HCT116 (cell line): ENCODE results near the gene CENPM. TPM values are rescaled to one million over a fixed set of nuclear protein-coding genes. Genes with fewer than 3 reads are reported as not detected.
A peak's percentile ranks its signal among the peaks of the same experiment; 100 is the strongest.

Experiments
- ATAC-seq: fragments of 200-7000 bp; cut with Tn5 transposase; 2 replicates; pipeline ENCODE4 v1.9.1; 2020; ENCODE audit warnings: mild to moderate bottlenecking, moderate library complexity
- BruUV-seq: library from RNA; stranded (reverse); fragments of 400-500 nt; replicated peaks from 2 replicates; lab custom pipeline; 2021; lab: Mats Ljungman, UMichigan
- CTCF ChIA-PET: fragments of 300-600 bp; sonication (Branson Sonifier 250); formaldehyde crosslinking; loops from one replicate; lab custom pipeline; 2021; ENCODE audit warnings: antibody characterized with exemption; lab: Charles Lee
- POLR2A ChIA-PET: fragments of 300-600, 350-600 bp; sonication (Branson Sonifier 250); formaldehyde crosslinking; loops from one replicate; lab custom pipeline; 2021; ENCODE audit warnings: antibody characterized with exemption; lab: Charles Lee
- RAD21 ChIA-PET, 2 experiments: fragments of 300-600 bp; sonication (Branson Sonifier 250); formaldehyde crosslinking; loops; one replicate each; lab custom pipeline; 2023; ENCODE audit warnings: low total read pairs in 2 of 2; ENCODE audit not compliant: uncharacterized antibody in 2 of 2, unreplicated experiment in 2 of 2, low non-redundant PET in 1 of 2; lab: Charles Lee
- DNase-seq: peaks from one replicate; pipeline ENCODE4 v3.0.0-alpha.2; 2010; ENCODE audit warnings: low read depth, low spot score
- H2AFZ ChIP-seq: fragments of 200-600 bp; shearing (Covaris generic), sonication (generic); 2 replicates; pipeline ENCODE4 v1.6.1; 2017; ENCODE audit warnings: low read depth, mixed run types, mixed read lengths, antibody characterized with exemption, low read length; ENCODE audit not compliant: poor library complexity, severe bottlenecking
- H3K27ac ChIP-seq: 2 replicates; pipeline ENCODE4 v1.5.1; 2012; ENCODE audit warnings: low read depth, low read length
- H3K27me3 ChIP-seq: fragments of 200-600 bp; sonication (generic); 2 replicates; pipeline ENCODE4 v1.6.1; 2016; ENCODE audit warnings: mixed run types, low read length, mixed read lengths; ENCODE audit not compliant: insufficient read depth
- H3K36me3 ChIP-seq, 2 experiments: fragments of 200-500 bp in 1 of 2; fragments of 200-600 bp in 1 of 2; sonication (Bioruptor generic) in 1 of 2; sonication (generic) in 1 of 2; 2 replicates each; pipeline versions ENCODE4 v1.5.1 to v1.6.1; 2014 to 2016; ENCODE audit warnings: low read length in 2 of 2, inconsistent platforms in 1 of 2, mixed read lengths in 1 of 2, mixed run types in 1 of 2; ENCODE audit not compliant: insufficient read depth in 2 of 2, control insufficient read depth in 1 of 2
- H3K4me1 ChIP-seq, 2 experiments: fragments of 200-600 bp in 1 of 2; sonication (generic) in 1 of 2; 2 replicates each; pipeline versions ENCODE4 v1.5.1 to v1.6.1; 2012 to 2017; ENCODE audit warnings: low read length in 2 of 2, inconsistent platforms in 1 of 2, mild to moderate bottlenecking in 1 of 2, mixed read lengths in 1 of 2, mixed run types in 1 of 2, moderate library complexity in 1 of 2; ENCODE audit not compliant: insufficient read depth in 2 of 2, control insufficient read depth in 1 of 2
- H3K4me2 ChIP-seq: fragments of 200-600 bp; sonication (generic); 2 replicates; pipeline ENCODE4 v1.6.1; 2017; ENCODE audit warnings: mixed run types, low read length, mixed read lengths
- H3K4me3 ChIP-seq, 2 experiments: fragments of 200-600 bp in 1 of 2; sonication (generic) in 1 of 2; replicated peaks in 1 of 2; 2 replicates each; pipeline ENCODE4 v1.5.1; 2011 to 2016; ENCODE audit warnings: low read length in 2 of 2, control low read depth in 1 of 2, low read depth in 1 of 2, mild to moderate bottlenecking in 1 of 2, mixed read lengths in 1 of 2, mixed run types in 1 of 2
- H3K79me2 ChIP-seq: fragments of 200-600 bp; sonication (generic); 2 replicates; pipeline ENCODE4 v1.6.1; 2017; ENCODE audit warnings: mild to moderate bottlenecking, mixed run types, low read length, moderate library complexity, mixed read lengths; ENCODE audit not compliant: insufficient read depth
- H3K9ac ChIP-seq: fragments of 200-600 bp; sonication (generic); 2 replicates; pipeline ENCODE4 v1.6.1; 2016; ENCODE audit warnings: low read length, mixed read lengths
- H3K9me2 ChIP-seq: fragments of 200-600 bp; sonication (generic), shearing (Covaris generic); 2 replicates; pipeline ENCODE4 v1.6.1; 2017; ENCODE audit warnings: mixed run types, mild to moderate bottlenecking, moderate library complexity; ENCODE audit not compliant: insufficient read depth
- H3K9me3 ChIP-seq, 2 experiments: fragments of 200-500 bp in 1 of 2; fragments of 200-600 bp in 1 of 2; sonication (Bioruptor generic) in 1 of 2; sonication (generic) in 1 of 2; 2 replicates each; pipeline ENCODE4 v1.6.1; 2014 to 2017; ENCODE audit warnings: low read length in 2 of 2, mixed read lengths in 2 of 2, inconsistent platforms in 1 of 2, low read depth in 1 of 2, mild to moderate bottlenecking in 1 of 2, mixed run types in 1 of 2, moderate library complexity in 1 of 2; ENCODE audit not compliant: control insufficient read depth in 1 of 2, insufficient read depth in 1 of 2
- H4K20me1 ChIP-seq: fragments of 200-600 bp; sonication (generic), shearing (Covaris generic); 2 replicates; pipeline ENCODE4 v1.6.1; 2017; ENCODE audit warnings: mixed run types, mild to moderate bottlenecking, moderate library complexity; ENCODE audit not compliant: insufficient read depth
- CEBPB ChIP-seq: IDR thresholded peaks from 2 replicates; pipeline ENCODE4 v1.6.1; 2012; ENCODE audit warnings: low read depth
- EGR1 ChIP-seq: IDR thresholded peaks from 2 replicates; pipeline ENCODE4 v1.6.1; 2012; ENCODE audit warnings: low read depth
- ELF1 ChIP-seq: IDR thresholded peaks from 2 replicates; pipeline ENCODE4 v1.6.1; 2012; ENCODE audit warnings: low read depth, borderline replicate concordance
- EZH2 ChIP-seq: fragments of 200-600 bp; sonication (generic); IDR thresholded peaks from 2 replicates; pipeline ENCODE4 v1.6.1; 2017; ENCODE audit warnings: antibody characterized with exemption, mixed run types
- EZH2phosphoT487 ChIP-seq: fragments of 200-600 bp; IDR thresholded peaks from 2 replicates; pipeline ENCODE4 v1.6.1; 2018; ENCODE audit warnings: antibody characterized with exemption, borderline replicate concordance
- FOSL1 ChIP-seq: IDR thresholded peaks from 2 replicates; pipeline ENCODE4 v1.6.1; 2012; ENCODE audit warnings: low read depth
- JUND ChIP-seq: IDR thresholded peaks from 2 replicates; pipeline ENCODE4 v1.6.1; 2012
- MAX ChIP-seq: IDR thresholded peaks from 2 replicates; pipeline ENCODE4 v1.6.1; 2012
- POLR2A ChIP-seq: IDR thresholded peaks from 2 replicates; pipeline ENCODE4 v1.7.0; 2011; ENCODE audit warnings: borderline replicate concordance; ENCODE audit not compliant: insufficient read depth, insufficient read length; ENCODE audit errors: extremely low read depth
- POLR2AphosphoS5 ChIP-seq: IDR thresholded peaks from 2 replicates; pipeline ENCODE4 v1.6.1; 2011; ENCODE audit warnings: mild to moderate bottlenecking, low read depth, low read length, moderate library complexity
- SIN3A ChIP-seq: IDR thresholded peaks from 2 replicates; pipeline ENCODE4 v1.6.1; 2012; ENCODE audit warnings: low read depth
- SP1 ChIP-seq: IDR thresholded peaks from 2 replicates; pipeline ENCODE4 v1.6.1; 2012; ENCODE audit warnings: low read depth
- TCF7L2 ChIP-seq: IDR thresholded peaks from 2 replicates; pipeline ENCODE4 v1.7.0; 2011; ENCODE audit warnings: borderline replicate concordance, inconsistent platforms; ENCODE audit not compliant: insufficient read depth, insufficient read length; ENCODE audit errors: extremely low read depth
- ZBTB33 ChIP-seq: IDR thresholded peaks from 2 replicates; pipeline ENCODE4 v1.6.1; 2011; ENCODE audit warnings: mild to moderate bottlenecking, low read length, moderate library complexity; ENCODE audit not compliant: insufficient replicate concordance; ENCODE audit errors: extremely low read depth
- ZFX ChIP-seq: fragments of 450-650 bp; IDR thresholded peaks from 2 replicates; pipeline ENCODE4 v1.6.1; 2017
- ZNF274 ChIP-seq: fragments of 200-500 bp; sonication (Bioruptor generic); IDR thresholded peaks from 2 replicates; pipeline ENCODE4 v1.6.1; 2014; ENCODE audit warnings: mild to moderate bottlenecking, low read depth, low read length, inconsistent platforms
- intact Hi-C: fragments of 100-400 bp; cut with micrococcal nuclease; formaldehyde crosslinking; loops from 2 replicates; pipeline ENCODE4 v1.10.0; 2022
- total RNA-seq: library from RNA; stranded (reverse); gene quantifications from one replicate; pipeline ENCODE4 v1.2.1, GENCODE V29; 2021; ENCODE audit not compliant: unreplicated experiment
- TF ChIP-seq, protein P1 (sequence below): IDR thresholded peaks from 2 replicates; pipeline ENCODE4 v1.6.1; 2012; ENCODE audit warnings: low read depth
- TF ChIP-seq, protein P2 (sequence below), 3 experiments: fragments of 200-600 bp in 1 of 3; sonication (generic) in 1 of 3; IDR thresholded peaks in 2 of 3; conservative IDR thresholded peaks in 1 of 3; 2 replicates each; pipeline ENCODE4 v1.5.1; 2012 to 2017; ENCODE audit warnings: low read depth in 2 of 3, low read length in 2 of 3, antibody characterized with exemption in 1 of 3, borderline replicate concordance in 1 of 3, control low read depth in 1 of 3, mild to moderate bottlenecking in 1 of 3, mixed read lengths in 1 of 3, mixed run types in 1 of 3, moderate library complexity in 1 of 3; ENCODE audit not compliant: insufficient read depth in 1 of 3

Gene CENPM
- total RNA-seq, 1 experiment from 2014 or later: 44.7 TPM

DNA sequence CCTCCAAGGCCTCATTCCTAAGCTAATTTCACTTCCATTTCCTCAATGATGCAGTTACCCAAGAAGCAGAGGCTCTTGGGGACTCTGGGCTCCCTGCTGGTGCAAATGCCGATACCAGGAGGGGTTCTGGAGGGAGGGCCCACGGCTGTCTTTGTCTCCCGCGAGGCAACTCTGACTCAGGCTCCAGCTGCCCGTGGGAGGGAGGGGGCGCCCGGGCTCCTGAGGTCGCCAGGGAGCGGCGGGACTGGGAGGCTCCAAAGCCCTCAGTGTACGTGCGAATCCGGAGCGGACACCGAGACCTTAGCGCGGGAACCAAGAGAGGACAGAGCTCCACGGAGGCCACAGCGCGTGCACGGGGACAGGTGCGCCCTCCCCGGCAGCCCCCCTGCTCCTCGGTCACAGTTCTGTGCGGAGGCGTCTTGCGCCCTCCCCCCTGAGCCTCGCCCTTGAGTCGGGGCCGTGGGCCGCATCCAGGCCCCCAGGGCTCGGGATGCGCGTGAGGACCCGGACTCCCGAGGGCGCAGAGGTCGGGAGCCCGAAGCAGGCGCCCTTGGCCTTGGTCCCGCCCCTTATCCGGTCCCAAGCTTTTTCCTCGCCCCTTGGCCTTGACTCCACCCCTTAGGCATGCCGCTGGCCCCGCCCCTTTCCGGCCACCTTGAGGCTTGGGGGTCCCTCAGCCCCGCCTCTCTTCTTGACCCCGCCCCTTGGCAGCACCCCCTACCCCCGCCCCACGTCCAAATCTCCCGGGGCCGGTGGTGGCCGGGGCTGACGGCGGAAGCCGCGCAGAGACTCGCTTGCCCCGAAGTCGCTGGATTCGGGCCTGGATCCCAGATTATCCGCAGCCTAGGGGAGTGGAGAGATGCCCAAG, 27.4 kb downstream of the CENPM start:
- H3K79me2 ChIP-seq: no peaks in the 10 kb centered on the region
- no peak for DNase-seq
- ATAC-seq: peak; percentile 45; the same call in 1 of the 2 replicates
- no peaks in the 10 kb centered on the region for H3K27me3 ChIP-seq
- CTCF ChIA-PET: no interaction called here
- no peaks in the 10 kb centered on the region for H3K9me3 ChIP-seq
- no peaks in the 10 kb centered on the region for H4K20me1 ChIP-seq
- no peak overlapping the region for H3K4me3 ChIP-seq
- H3K4me1 ChIP-seq: peaks cover 10 to 26% of the 10 kb centered on the region in 2 experiments
- POLR2A ChIA-PET: no interaction called here
- no peak overlapping the region for H3K9ac ChIP-seq
- intact Hi-C loops: no loop called here
- BruUV-seq: no TSS peak
- TF ChIP-seq ELF1 (no peak), ZFX (no peak), SP1 (no peak), SIN3A (no peak), EZH2phosphoT487 (no peak), CEBPB (no peak), FOSL1 (no peak), MAX (no peak), EGR1 (no peak), TCF7L2 (no peak), ZNF274 (no peak), POLR2AphosphoS5 (no peak), JUND (no peak), ZBTB33 (no peak), POLR2A (no peak), EZH2 (no peak)
- TF ChIP-seq, protein P1, sequence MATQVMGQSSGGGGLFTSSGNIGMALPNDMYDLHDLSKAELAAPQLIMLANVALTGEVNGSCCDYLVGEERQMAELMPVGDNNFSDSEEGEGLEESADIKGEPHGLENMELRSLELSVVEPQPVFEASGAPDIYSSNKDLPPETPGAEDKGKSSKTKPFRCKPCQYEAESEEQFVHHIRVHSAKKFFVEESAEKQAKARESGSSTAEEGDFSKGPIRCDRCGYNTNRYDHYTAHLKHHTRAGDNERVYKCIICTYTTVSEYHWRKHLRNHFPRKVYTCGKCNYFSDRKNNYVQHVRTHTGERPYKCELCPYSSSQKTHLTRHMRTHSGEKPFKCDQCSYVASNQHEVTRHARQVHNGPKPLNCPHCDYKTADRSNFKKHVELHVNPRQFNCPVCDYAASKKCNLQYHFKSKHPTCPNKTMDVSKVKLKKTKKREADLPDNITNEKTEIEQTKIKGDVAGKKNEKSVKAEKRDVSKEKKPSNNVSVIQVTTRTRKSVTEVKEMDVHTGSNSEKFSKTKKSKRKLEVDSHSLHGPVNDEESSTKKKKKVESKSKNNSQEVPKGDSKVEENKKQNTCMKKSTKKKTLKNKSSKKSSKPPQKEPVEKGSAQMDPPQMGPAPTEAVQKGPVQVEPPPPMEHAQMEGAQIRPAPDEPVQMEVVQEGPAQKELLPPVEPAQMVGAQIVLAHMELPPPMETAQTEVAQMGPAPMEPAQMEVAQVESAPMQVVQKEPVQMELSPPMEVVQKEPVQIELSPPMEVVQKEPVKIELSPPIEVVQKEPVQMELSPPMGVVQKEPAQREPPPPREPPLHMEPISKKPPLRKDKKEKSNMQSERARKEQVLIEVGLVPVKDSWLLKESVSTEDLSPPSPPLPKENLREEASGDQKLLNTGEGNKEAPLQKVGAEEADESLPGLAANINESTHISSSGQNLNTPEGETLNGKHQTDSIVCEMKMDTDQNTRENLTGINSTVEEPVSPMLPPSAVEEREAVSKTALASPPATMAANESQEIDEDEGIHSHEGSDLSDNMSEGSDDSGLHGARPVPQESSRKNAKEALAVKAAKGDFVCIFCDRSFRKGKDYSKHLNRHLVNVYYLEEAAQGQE: no peak
- TF ChIP-seq, protein P2, sequence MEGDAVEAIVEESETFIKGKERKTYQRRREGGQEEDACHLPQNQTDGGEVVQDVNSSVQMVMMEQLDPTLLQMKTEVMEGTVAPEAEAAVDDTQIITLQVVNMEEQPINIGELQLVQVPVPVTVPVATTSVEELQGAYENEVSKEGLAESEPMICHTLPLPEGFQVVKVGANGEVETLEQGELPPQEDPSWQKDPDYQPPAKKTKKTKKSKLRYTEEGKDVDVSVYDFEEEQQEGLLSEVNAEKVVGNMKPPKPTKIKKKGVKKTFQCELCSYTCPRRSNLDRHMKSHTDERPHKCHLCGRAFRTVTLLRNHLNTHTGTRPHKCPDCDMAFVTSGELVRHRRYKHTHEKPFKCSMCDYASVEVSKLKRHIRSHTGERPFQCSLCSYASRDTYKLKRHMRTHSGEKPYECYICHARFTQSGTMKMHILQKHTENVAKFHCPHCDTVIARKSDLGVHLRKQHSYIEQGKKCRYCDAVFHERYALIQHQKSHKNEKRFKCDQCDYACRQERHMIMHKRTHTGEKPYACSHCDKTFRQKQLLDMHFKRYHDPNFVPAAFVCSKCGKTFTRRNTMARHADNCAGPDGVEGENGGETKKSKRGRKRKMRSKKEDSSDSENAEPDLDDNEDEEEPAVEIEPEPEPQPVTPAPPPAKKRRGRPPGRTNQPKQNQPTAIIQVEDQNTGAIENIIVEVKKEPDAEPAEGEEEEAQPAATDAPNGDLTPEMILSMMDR (IDR thresholded peaks at IDR 0.05 in 2 of 3, conservative IDR thresholded peaks at IDR 0.05 in 1 of 3; ENCODE audit: borderline replicate concordance in 1 of 3, insufficient read depth in 1 of 3, low read depth in 2 of 3, low read length in 2 of 3): no peak
- peak overlapping the region; percentile 9; the same call in 1 of the 2 replicates for H3K27ac ChIP-seq
- H3K4me2 ChIP-seq: no peak overlapping the region
- no peaks in the 10 kb centered on the region for H3K9me2 ChIP-seq
- RAD21 ChIA-PET: no interaction called here
- no peak overlapping the region for H2AFZ ChIP-seq
- H3K36me3 ChIP-seq: no peaks in the 10 kb centered on the region
